IPS DF 19.7 (cell line): ENCODE measurements around the gene DDN.

Experiments
- DNase-seq: peaks from one replicate; pipeline ENCODE4 v3.0.0-alpha.2; 2013; ENCODE audit warnings: low read depth, low spot score

DDN gene

GRCh38 chr12:49031573-49032161 lies 32.5 kb upstream of the DDN start:
- no peak for DNase-seq

- DNase-seq: no peak
These were observed 31.8 kb upstream of the DDN start for GRCh38 chr12:49030714-49031572.

GRCh38 chr12:49030119-49030518 lies 30.9 kb upstream of the DDN start:
- DNase-seq: no peak

- no peak for DNase-seq
These were observed 29.6 kb upstream of the DDN start for GRCh38 chr12:49028666-49029275.

GRCh38 chr12:49027846-49028555 lies 28.8 kb upstream of the DDN start:
- DNase-seq: no peak

- no peak for DNase-seq
These were observed 27.7 kb upstream of the DDN start for GRCh38 chr12:49026678-49027480.

- DNase-seq: no peak
These were observed 26.9 kb upstream of the DDN start for GRCh38 chr12:49026101-49026500.

- no peak for DNase-seq
These were observed 26.3 kb upstream of the DDN start for GRCh38 chr12:49025463-49025862.

- no peak for DNase-seq
These were observed 25.4 kb upstream of the DDN start for GRCh38 chr12:49024543-49024942.

GRCh38 chr12:49023812-49024211 lies 24.6 kb upstream of the DDN start:
- no peak for DNase-seq

GRCh38 chr12:49022558-49023178 lies 23.5 kb upstream of the DDN start:
- no peak for DNase-seq

GRCh38 chr12:49021292-49021915 lies 22.2 kb upstream of the DDN start:
- no peak for DNase-seq

GRCh38 chr12:49020441-49020840 lies 21.3 kb upstream of the DDN start:
- DNase-seq: no peak

- DNase-seq: no peak
These were observed 20.5 kb upstream of the DDN start for GRCh38 chr12:49019443-49020324.

GRCh38 chr12:49019120-49019430 lies 19.9 kb upstream of the DDN start:
- no peak for DNase-seq

GRCh38 chr12:49018261-49019119 lies 19.3 kb upstream of the DDN start, which contains the start of gene PRKAG1:
PRKAG1 (minus strand) TSS chr12:49018776; CDS start chr12:49018740, 36 bp downstream.
- DNase-seq: peak; percentile 90

GRCh38 chr12:49017891-49018260 lies 18.7 kb upstream of the DDN start:
- no peak for DNase-seq

- DNase-seq: no peak
These were observed 16.0 kb upstream of the DDN start for GRCh38 chr12:49015196-49015595.

- no peak for DNase-seq
These were observed 15.4 kb upstream of the DDN start for GRCh38 chr12:49014547-49014946.
